ENCODE results near the gene TASP1.
A peak's percentile ranks its signal among the peaks of the same experiment; 100 is the strongest.
"Not testable (repeated sequence)": the region's sequence is repeated elsewhere in the genome, so short reads cannot be mapped to it uniquely, and the experiment has no call there.

TASP1 gene

GRCh38 chr20:13380497-13381229 lies 258.1 kb downstream of the TASP1 start:
- not testable (repeated sequence) for H3K9ac ChIP-seq (ENCODE audit: low read depth, low read length); H3K4me1 ChIP-seq (ENCODE audit: control insufficient read depth, insufficient read depth, low read length); H3K36me3 ChIP-seq (ENCODE audit: control insufficient read depth, insufficient read depth, low read length); H3K9me3 ChIP-seq (ENCODE audit: control insufficient read depth, insufficient read depth, low read length); H3K4me3 ChIP-seq (ENCODE audit: low read depth, low read length); H3K27me3 ChIP-seq (ENCODE audit: control insufficient read depth, insufficient read depth, low read length)

GRCh38 chr20:13373400-13373799 lies 265.3 kb downstream of the TASP1 start:
- H3K9me3 ChIP-seq (ENCODE audit: control insufficient read depth, insufficient read depth, low read length) = no peaks in the 10 kb centered on the region
- H3K4me1 ChIP-seq (ENCODE audit: control insufficient read depth, insufficient read depth, low read length) = no peaks in the 10 kb centered on the region
- no peak overlapping the region for H3K9ac ChIP-seq (ENCODE audit: low read depth, low read length)
- H3K4me3 ChIP-seq (ENCODE audit: low read depth, low read length) = no peak overlapping the region
- H3K27me3 ChIP-seq (ENCODE audit: control insufficient read depth, insufficient read depth, low read length) = no peaks in the 10 kb centered on the region
- H3K36me3 ChIP-seq (ENCODE audit: control insufficient read depth, insufficient read depth, low read length) = no peaks in the 10 kb centered on the region

GRCh38 chr20:13364278-13365170 lies 274.2 kb downstream of the TASP1 start:
- H3K36me3 ChIP-seq (ENCODE audit: control insufficient read depth, insufficient read depth, low read length) = peaks cover 5% of the 10 kb centered on the region
- H3K9ac ChIP-seq (ENCODE audit: low read depth, low read length) = no peak overlapping the region
- H3K9me3 ChIP-seq (ENCODE audit: control insufficient read depth, insufficient read depth, low read length) = no peaks in the 10 kb centered on the region
- H3K4me3 ChIP-seq (ENCODE audit: low read depth, low read length) = no peak overlapping the region
- H3K27me3 ChIP-seq (ENCODE audit: control insufficient read depth, insufficient read depth, low read length) = no peaks in the 10 kb centered on the region
- peaks cover 11% of the 10 kb centered on the region for H3K4me1 ChIP-seq (ENCODE audit: control insufficient read depth, insufficient read depth, low read length)

- H3K4me3 ChIP-seq (ENCODE audit: low read depth, low read length) = no peak overlapping the region
- peaks cover 5% of the 10 kb centered on the region for H3K36me3 ChIP-seq (ENCODE audit: control insufficient read depth, insufficient read depth, low read length)
- H3K9me3 ChIP-seq (ENCODE audit: control insufficient read depth, insufficient read depth, low read length) = no peaks in the 10 kb centered on the region
- H3K9ac ChIP-seq (ENCODE audit: low read depth, low read length) = no peak overlapping the region
- no peaks in the 10 kb centered on the region for H3K27me3 ChIP-seq (ENCODE audit: control insufficient read depth, insufficient read depth, low read length)
- H3K4me1 ChIP-seq (ENCODE audit: control insufficient read depth, insufficient read depth, low read length) = peaks cover 11% of the 10 kb centered on the region
Measured at GRCh38 chr20:13363473-13363872, 275.3 kb downstream of the TASP1 start.

- not testable (repeated sequence) for H3K9me3 ChIP-seq (ENCODE audit: control insufficient read depth, insufficient read depth, low read length); H3K36me3 ChIP-seq (ENCODE audit: control insufficient read depth, insufficient read depth, low read length); H3K27me3 ChIP-seq (ENCODE audit: control insufficient read depth, insufficient read depth, low read length); H3K4me3 ChIP-seq (ENCODE audit: low read depth, low read length); H3K9ac ChIP-seq (ENCODE audit: low read depth, low read length)
- peaks cover 14% of the 10 kb centered on the region for H3K4me1 ChIP-seq (ENCODE audit: control insufficient read depth, insufficient read depth, low read length)
Measured at GRCh38 chr20:13362165-13362564, 276.6 kb downstream of the TASP1 start.

- not testable (repeated sequence) for H3K9ac ChIP-seq (ENCODE audit: low read depth, low read length); H3K4me3 ChIP-seq (ENCODE audit: low read depth, low read length)
Measured at GRCh38 chr20:13358936-13359335, 279.8 kb downstream of the TASP1 start.

GRCh38 chr20:13357782-13358181 lies 280.9 kb downstream of the TASP1 start:
- H3K27me3 ChIP-seq (ENCODE audit: control insufficient read depth, insufficient read depth, low read length); H3K36me3 ChIP-seq (ENCODE audit: control insufficient read depth, insufficient read depth, low read length); H3K9me3 ChIP-seq (ENCODE audit: control insufficient read depth, insufficient read depth, low read length): not testable (repeated sequence)
- H3K4me3 ChIP-seq (ENCODE audit: low read depth, low read length) = peak overlapping the region; percentile 47
- H3K9ac ChIP-seq (ENCODE audit: low read depth, low read length) = peak overlapping the region; percentile 70
- H3K4me1 ChIP-seq (ENCODE audit: control insufficient read depth, insufficient read depth, low read length) = peaks cover 25% of the 10 kb centered on the region

More at GRCh38 chr20:13358936-13359335, 279.8 kb downstream of the TASP1 start:
- peaks cover 31% of the 10 kb centered on the region for H3K4me1 ChIP-seq (ENCODE audit: control insufficient read depth, insufficient read depth, low read length)
- not testable (repeated sequence) for H3K27me3 ChIP-seq (ENCODE audit: control insufficient read depth, insufficient read depth, low read length); H3K36me3 ChIP-seq (ENCODE audit: control insufficient read depth, insufficient read depth, low read length); H3K9me3 ChIP-seq (ENCODE audit: control insufficient read depth, insufficient read depth, low read length)

GRCh38 chr20:13356591-13356990 lies 282.1 kb downstream of the TASP1 start:
- Histone ChIP-seq H3K4me1 (ENCODE audit: control insufficient read depth, insufficient read depth, low read length) (peaks cover 24% of the 10 kb centered on the region), H3K27me3 (ENCODE audit: control insufficient read depth, insufficient read depth, low read length) (no peaks in the 10 kb centered on the region), H3K4me3 (ENCODE audit: low read depth, low read length) (peak overlapping the region; percentile 47)

GRCh38 chr20:13355941-13356486 lies 282.7 kb downstream of the TASP1 start:
- H3K4me3 ChIP-seq (ENCODE audit: low read depth, low read length) = peak overlapping the region; percentile 47
- H3K4me1 ChIP-seq (ENCODE audit: control insufficient read depth, insufficient read depth, low read length) = peaks cover 24% of the 10 kb centered on the region
- H3K9me3 ChIP-seq (ENCODE audit: control insufficient read depth, insufficient read depth, low read length) = no peaks in the 10 kb centered on the region
- no peaks in the 10 kb centered on the region for H3K27me3 ChIP-seq (ENCODE audit: control insufficient read depth, insufficient read depth, low read length)
- H3K36me3 ChIP-seq (ENCODE audit: control insufficient read depth, insufficient read depth, low read length) = no peaks in the 10 kb centered on the region
- no peak overlapping the region for H3K9ac ChIP-seq (ENCODE audit: low read depth, low read length)

More at GRCh38 chr20:13356591-13356990, 282.1 kb downstream of the TASP1 start:
- Histone ChIP-seq H3K9me3 (ENCODE audit: control insufficient read depth, insufficient read depth, low read length) (no peaks in the 10 kb centered on the region), H3K9ac (ENCODE audit: low read depth, low read length) (peak overlapping the region; percentile 30), H3K36me3 (ENCODE audit: control insufficient read depth, insufficient read depth, low read length) (no peaks in the 10 kb centered on the region)

- H3K9ac ChIP-seq (ENCODE audit: low read depth, low read length) = no peak overlapping the region
- H3K36me3 ChIP-seq (ENCODE audit: control insufficient read depth, insufficient read depth, low read length) = no peaks in the 10 kb centered on the region
- no peaks in the 10 kb centered on the region for H3K27me3 ChIP-seq (ENCODE audit: control insufficient read depth, insufficient read depth, low read length)
- no peaks in the 10 kb centered on the region for H3K9me3 ChIP-seq (ENCODE audit: control insufficient read depth, insufficient read depth, low read length)
- peaks cover 24% of the 10 kb centered on the region for H3K4me1 ChIP-seq (ENCODE audit: control insufficient read depth, insufficient read depth, low read length)
- H3K4me3 ChIP-seq (ENCODE audit: low read depth, low read length) = peak overlapping the region; percentile 23
Measured at GRCh38 chr20:13355411-13355810, 283.3 kb downstream of the TASP1 start.

- Histone ChIP-seq H3K4me3 (ENCODE audit: low read depth, low read length) (no peak overlapping the region), H3K9ac (ENCODE audit: low read depth, low read length) (no peak overlapping the region), H3K27me3 (ENCODE audit: control insufficient read depth, insufficient read depth, low read length) (no peaks in the 10 kb centered on the region), H3K4me1 (ENCODE audit: control insufficient read depth, insufficient read depth, low read length) (peaks cover 24% of the 10 kb centered on the region), H3K9me3 (ENCODE audit: control insufficient read depth, insufficient read depth, low read length) (no peaks in the 10 kb centered on the region), H3K36me3 (ENCODE audit: control insufficient read depth, insufficient read depth, low read length) (no peaks in the 10 kb centered on the region)
Measured at GRCh38 chr20:13353261-13353945, 285.3 kb downstream of the TASP1 start.
